ENCODE data around the gene NINJ2.

The NINJ2 gene

DNA sequence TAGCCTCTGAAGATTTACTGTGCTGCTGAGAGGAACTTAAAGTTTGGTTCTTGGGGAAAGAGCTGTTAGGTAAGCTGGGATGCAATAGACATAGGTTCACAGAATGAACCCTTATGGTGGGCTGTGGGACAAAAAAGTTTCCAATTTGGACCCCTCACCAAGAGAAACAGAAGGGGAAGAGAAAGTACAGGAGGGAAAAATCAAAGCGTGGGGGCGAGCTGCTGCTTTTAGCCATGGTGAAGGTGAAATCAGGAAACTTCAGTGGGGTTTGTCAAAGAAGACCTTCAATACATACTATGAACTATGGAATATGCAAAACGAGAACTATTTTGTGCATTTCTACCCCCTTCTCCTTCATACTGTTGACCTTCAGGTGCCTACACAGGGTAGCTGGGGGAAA is 10.6 kb upstream of the NINJ2 start:
- DNase-seq (ENCODE audit: low read depth in 2 of 2): no peak

DNA sequence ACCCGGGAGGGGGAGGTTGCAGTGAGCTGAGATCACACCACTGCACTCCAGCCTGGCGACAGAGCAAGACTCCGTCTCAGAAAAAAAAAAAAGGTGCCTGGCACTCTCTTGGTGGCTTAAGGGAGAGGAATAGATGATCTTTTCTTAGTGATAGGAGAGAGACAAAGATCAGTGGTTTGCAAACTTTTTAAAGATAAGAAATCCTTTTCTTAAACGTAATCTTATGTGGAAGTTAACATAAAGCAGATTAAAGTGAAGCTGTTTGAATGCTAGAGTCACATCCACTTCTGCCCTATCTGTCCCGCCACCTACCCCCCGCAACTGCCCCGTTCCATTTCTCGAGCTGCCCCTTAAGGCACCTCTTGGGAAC is 6.3 kb upstream of the NINJ2 start:
- no peak for DNase-seq (ENCODE audit: low read depth in 2 of 2)

DNA sequence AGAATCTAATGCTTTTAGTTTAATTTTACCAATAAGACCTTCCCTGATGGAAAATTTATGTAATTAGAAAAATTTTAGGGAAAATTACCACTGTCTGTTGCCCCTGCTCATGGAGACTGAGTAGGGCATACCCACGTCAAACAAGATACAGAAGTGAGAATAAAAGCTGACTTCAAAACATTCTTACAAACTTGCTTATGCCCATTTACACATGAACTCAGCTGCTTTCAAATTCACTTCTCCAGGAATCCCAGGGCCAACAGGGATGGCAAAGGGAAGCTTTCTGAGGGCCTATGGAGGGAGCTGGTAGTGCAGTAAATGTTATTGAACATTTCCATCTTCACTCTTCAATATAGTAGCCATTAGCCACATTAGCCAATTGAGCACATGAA is 4.8 kb upstream of the NINJ2 start:
- no peak for DNase-seq (ENCODE audit: low read depth in 2 of 2)

DNA sequence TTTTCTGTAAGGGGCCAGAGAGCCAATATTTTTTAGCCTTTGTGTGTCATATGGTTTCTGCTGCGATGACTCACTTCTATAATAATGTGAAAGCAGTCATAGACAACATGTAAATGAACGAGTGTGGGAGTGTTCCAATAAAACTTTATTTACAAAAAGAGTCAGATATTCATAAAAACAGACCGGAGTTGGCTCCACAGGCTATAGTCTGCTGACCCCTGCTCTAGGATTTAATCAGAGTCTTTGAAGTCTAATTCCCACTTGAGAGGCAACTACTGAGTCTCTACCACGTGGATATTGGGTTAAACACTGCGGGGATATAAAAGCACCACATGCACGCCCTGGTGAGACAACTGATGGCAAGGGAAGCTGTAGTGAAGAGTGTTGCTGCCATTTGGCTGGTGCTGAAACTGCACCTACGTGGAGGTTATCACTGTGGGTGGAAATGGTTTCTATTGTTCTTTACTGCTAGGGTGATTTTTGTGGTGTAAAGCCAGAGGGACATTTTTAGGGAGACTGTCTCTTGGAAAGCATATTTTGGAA is 3.6 kb upstream of the NINJ2 start:
- no peak for DNase-seq (ENCODE audit: low read depth in 2 of 2)

DNA sequence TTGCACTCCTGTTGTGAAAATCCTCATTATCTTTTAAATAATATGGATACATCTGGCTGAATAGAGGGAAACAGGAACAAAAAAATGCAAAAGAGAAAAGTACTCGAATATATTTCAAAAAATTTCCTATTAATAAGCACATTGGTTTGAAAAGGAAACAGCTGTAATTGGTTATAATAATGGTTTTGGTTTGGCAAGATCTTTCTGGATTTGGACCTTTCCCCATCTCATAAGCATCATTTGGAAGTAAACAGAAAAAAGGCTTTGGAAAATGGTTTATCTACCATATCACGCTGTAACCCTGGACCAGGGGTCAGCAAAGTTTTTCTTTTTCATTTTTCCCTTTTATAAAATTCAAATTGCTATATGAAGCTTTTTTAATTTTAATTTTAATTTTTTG is 2.8 kb upstream of the NINJ2 start:
- no peak for DNase-seq (ENCODE audit: low read depth in 2 of 2)

DNA sequence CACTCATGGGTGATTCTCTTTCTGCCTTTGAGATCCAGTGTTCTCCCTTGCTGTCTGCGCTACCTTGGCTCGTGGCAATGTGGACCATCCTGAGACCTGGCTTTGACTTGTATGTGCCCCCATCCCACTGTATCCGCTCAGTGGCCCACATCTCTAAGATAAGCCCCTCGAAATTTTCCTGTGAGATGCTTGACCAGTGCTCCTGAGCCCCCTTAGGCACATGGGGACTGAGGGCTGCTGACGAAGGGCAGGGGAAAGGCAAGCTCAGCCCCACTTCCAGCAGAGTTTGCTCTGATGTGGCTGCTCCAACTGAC is 1.5 kb upstream of the NINJ2 start:
- no peak for DNase-seq (ENCODE audit: low read depth in 2 of 2)

DNA sequence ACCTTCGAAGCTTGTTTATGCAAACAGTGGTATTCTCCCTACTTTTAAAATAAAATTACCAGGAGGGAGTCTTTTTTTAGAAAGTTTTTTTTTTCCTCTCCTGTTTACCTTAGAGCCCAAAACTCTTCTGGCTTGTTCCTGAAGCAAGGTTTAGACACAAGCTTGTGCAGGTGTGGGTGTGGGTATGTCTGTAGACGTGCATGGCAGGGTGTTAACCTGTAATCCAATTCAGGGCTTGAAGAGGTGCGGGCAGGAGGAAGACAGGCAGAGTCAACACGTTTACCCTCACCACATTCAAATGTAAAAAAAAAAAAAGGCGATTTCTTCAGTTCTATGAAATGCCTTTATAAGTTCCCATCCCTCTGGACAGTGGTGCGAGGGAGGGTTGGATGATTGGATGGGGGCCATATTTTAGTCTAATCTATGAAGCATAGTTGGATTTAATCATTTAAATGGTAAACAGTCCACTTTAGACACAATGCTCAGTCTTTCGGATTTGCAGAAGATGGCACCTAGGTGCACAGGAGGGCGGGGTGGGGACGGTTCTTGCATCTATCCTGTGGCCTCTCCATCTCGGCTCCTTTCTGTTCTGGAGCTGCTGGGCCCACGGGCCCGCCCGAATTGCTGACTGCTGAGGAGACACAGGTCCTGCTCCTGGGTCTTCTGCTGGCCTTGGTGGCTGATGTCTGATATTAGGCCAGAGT is 982 bp upstream of the NINJ2 start:
- DNase-seq (ENCODE audit: low read depth in 2 of 2): no peak

DNA sequence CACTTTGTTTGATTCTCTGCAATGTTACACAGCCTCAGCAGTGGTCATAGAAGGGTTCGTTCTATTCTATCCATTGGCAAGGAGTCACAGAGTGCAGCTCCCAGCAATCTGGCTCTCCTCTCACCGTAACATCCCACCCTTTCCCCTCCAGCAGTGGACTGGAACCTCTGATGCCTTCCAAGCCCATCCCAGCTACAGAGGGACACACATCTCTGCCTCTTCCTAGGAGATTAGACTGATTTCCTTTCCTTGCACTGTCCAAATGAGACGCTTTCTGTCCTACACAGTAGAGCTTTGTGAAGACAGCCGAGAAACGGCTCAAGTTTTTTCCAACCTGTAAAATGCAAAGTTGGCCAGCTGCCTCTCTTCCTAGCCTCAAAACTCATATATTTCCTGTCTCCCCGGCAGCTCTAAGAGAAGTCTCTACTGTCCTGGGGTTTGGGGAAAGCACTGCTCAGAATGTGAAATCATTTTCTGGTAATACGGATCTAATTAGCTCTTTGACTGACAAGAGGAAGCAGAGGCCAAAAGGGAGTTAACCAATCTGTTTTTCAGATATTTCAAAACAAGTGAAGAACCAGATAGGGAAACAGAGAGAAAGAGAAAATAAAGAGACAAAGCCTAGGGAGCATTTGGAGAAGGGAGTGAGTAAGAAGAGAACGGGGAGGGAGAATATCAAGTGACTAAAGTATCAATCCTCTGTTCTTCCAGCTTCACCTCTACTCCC is 516 bp downstream of the NINJ2 start:
- DNase-seq (ENCODE audit: low read depth in 2 of 2): no peak

DNA sequence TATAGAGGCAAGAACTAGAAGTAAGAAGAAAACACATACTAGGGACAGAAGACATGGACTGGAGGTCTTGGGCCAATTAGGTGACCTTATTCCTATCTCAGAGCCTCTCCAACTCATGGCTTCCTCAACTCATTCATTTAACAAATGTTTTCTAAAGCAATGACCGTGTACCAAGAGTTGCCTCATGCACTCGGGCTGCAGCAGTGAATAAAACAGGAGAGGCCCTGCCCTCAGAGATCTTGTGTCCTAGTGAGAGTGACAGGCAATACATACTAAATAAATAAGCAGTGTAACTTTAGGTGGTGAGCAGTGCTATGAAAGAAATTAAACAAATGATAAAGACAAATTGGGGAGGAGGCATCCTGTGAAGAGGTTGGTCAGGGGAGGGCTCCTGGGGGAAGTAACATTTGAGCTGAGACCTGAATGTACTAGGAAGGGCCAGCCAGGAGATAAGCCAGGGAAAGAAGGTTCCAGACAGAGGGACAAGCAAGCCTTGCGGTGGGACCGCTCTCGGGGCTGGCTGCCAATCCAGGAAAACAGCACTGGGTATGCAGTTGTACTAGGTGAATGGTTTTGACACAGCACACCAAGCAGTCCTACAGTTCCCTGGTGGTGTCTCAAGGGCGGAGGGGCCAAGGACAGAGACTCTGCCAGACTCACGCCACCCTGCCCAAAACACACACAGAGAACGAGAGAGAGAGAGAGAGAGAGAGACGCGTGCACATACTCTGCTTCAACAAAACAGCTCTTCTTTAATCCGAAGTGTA is 1.3 kb downstream of the NINJ2 start:
- no peak for DNase-seq (ENCODE audit: low read depth in 2 of 2)

DNA sequence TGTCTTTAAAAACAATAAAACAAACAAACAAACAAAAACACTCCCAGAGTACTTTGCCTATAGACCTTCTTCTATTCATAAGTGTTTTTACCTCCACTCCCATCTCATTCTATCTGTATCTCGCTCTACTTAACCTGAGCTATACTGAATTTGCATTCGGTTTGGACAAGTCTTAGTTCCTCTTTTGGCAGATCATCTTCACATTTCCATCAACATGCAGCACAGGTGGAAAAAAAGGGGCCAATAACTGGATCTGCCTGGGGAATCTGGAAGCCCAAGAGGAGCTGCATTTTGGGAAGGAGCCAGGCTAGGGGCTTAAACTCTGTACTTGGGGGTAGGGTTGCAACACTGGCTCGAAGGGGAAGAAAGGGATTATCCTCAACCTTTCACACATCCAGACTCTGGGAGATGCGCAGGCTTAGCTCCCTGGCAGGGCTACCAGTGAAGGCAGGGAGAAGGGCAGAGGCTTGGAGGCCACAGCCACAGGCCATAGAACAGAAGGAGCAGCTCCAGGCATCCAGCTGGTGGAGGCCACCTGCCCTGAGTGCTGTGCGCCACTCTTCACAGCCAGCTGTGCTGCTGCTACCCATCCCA is 4.1 kb downstream of the NINJ2 start:
- no peak for DNase-seq (ENCODE audit: low read depth in 2 of 2)

DNA sequence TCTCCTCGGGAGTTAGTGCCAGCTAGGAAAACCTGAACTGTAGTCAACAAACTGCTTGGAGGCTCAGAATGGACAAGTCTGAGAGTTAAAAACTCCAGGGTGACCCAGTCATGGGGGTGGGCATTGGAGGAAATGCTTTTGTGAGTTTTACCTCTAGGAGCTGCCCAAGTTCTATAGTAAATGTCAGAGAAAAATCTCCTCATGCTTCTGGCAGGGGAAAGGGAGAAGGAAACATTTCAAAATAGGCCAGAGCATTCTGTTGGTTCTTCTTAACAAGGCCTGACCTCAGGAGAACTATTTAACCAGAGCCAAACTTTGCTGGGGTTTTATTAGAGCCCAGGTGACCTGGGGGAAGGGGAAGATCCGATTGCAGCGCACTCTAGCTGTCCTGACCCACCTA is 12.3 kb downstream of the NINJ2 start:
- no peak for DNase-seq (ENCODE audit: low read depth in 2 of 2)

DNA sequence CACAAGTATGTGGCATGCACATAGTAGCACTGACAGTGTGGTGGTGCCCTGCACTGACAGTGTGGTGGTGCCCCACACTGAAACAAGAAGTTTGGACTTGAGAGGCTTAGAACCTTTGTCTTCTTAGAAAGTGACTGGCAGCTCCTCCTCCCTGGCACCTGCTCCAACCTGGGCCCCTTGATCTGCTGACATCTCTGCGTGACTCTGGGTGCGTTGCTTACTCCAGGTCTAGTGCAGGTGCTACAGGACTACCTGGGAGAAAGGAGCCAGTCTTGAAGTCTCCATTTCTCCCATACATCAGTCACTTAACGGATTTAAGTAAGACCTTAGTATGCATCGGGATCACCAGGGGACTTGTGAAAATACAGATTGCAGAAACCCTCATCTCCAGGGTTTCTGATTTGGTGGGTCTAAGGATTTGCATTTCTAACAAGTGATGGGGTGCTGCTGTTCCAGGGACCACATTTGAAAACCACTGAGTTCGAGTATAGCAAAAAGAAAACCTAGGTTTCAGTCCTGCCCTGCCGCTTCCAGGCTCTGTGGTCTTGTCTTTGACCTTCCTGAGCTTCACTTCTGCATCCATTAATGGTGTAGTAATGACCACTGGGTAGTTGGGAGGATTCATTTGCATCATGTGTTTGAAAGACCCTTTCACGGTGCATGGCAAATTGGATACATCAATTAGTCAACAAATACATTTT is 15.7 kb downstream of the NINJ2 start:
- DNase-seq (ENCODE audit: low read depth in 2 of 2): no peak

DNA sequence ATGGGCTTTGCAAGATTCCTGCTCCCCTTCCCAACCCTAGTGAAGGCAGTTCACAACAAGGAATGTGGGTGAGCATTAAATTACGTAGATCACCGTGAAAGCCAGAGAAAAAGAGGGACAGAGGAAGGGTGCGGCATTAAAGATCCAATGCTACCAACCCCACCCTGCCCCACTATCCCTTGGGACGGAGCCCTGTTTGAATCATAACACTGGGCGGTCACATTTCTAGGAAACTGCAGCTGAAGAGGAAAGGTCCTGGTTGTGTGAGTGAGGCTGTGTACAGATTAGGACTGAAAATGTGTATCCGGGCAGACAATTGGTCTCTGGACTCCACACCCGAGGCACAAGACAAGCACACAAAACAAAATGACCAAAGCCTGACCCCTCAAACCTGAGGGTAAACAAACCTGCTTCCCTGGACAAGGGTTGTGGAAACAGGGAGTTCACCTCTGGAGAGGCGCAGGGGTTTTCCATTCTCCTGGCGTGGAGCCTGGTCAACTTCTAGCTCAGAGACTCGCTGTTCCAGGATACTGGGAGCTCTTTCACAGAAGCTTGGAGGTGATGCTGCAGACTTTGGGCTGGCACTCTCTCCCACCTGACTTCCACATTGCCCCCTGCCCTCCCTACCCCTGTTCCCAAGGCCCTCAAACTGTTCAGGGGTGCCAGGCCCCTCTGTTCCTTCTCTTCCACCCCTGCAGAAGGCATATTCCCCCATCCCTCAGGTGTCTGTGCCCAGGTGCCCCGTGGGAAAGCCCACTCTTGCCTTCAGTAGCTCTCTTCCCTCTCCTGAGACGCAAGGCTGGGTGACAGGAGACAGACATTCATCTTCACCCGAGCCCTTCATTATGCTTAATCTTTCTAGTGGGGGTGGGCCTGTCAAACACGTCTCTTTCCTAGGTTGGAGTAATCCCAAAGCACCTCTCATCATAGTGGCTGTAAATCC is 16.5 kb downstream of the NINJ2 start:
- no peak for DNase-seq (ENCODE audit: low read depth in 2 of 2)

DNA sequence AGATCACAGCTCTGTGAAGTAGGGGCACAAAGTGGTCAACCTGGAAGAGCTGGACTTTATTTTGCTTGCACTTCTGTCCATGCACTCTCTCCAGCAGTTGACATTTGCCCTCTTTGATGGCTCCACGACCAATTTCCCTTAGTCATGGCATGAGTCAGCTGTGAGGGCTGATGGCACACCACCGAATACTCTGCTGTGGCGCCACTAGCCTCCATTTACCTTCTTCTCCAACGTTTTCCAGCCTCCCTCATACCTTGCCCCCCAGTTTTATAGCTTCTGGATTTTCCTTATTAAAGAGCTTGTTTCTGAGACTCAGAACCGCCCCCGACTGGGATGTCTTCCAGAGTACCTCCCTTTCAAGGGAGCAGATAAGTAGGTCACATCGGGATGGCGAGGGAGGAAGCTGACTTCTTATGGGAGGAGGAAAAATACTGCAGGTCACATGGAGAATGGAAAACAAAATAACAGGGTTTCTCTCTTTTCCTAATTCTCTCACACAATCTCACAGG is 17.6 kb downstream of the NINJ2 start:
- DNase-seq (ENCODE audit: low read depth in 2 of 2): no peak

DNA sequence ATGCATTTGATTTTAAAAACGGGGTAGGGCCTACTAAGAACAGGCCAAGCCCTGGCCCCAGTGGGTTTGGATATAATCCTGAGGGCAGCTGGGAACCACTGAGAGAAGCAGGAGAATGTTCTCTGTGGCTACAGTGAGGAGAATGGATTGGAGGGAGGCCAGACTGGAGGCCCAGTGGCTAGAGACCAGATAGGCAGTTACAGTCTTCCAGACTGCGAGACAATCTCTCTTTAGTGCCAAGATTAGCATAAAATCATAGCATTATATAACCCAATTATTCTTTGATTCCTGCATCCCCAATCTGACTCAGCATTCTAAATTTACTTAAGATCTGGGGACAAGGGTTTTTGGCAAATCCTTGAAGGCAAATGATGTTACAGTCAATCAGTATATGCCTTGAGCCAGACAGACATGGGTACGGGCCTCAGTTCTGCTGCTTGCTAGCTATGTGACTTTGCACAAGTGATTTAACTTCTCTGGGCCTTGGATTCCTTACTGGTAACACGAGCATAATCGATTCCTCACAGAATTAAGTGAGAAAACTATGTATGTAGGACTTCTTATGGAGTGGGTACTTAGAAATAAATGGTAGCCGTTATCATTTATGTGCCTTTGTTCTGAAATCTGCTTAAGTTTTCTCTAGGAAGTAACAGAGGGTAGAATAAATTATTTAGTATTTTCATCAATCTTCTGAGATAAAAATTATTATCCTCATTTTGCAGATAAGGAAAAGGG is 18.3 kb downstream of the NINJ2 start:
- DNase-seq (ENCODE audit: low read depth in 2 of 2): no peak

DNA sequence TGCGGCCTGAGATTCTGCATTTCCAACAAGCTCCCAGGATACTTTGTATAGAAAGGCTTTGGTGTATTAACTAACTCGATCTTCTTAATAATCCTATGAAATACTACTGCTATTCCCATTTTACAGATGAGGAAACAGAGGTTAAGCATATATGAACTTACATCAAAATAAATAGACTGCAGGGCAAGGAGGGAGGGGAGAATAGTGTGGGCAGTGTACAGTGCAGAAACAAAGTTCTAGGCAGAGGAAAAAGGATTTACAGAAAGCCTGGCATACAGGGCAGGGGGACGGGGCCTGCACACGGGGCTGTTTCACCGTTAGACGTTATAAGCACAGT is 19.0 kb downstream of the NINJ2 start:
- no peak for DNase-seq (ENCODE audit: low read depth in 2 of 2)

DNA sequence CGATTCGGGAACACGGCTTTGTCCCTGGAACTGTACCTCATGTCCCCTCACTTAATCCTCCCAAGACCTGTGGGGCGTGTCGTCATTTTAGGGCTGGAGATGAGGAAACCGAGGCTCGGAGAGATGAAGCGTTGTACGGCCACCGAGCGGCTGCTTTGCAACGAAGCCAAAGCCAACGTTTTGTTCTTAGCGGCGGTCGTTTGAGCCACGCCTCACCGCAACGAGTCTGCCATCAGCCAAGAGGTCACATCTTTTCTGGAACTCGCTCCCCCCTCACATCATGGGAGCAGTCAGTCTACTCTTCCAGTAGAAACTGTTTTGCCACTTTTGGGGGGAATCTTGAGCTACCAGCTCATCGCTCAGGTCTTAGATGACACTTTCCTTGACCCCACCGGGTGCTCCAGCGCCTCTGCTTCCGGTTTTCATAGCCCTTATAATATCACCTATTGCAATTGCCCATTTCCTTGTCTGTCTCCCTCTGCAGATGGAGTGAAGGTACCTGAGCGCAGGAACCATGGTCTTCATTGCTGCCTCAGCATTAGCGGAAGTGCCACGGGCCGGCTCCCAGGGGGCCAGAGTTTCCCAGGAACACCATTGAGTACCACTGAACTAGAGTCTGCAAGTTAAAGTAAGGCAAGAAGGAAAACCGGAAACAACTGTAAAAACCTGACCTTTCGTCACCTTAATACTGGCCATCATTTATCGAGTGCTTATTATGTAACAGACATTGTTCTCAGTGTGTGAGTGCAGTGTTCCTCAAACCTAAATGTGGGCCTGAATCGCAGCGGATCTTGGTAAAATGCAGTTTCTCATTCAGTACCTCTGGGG is 19.6 kb downstream of the NINJ2 start:
- DNase-seq (ENCODE audit: low read depth in 2 of 2): peak in 1 of 2 donors; percentile 7

DNA sequence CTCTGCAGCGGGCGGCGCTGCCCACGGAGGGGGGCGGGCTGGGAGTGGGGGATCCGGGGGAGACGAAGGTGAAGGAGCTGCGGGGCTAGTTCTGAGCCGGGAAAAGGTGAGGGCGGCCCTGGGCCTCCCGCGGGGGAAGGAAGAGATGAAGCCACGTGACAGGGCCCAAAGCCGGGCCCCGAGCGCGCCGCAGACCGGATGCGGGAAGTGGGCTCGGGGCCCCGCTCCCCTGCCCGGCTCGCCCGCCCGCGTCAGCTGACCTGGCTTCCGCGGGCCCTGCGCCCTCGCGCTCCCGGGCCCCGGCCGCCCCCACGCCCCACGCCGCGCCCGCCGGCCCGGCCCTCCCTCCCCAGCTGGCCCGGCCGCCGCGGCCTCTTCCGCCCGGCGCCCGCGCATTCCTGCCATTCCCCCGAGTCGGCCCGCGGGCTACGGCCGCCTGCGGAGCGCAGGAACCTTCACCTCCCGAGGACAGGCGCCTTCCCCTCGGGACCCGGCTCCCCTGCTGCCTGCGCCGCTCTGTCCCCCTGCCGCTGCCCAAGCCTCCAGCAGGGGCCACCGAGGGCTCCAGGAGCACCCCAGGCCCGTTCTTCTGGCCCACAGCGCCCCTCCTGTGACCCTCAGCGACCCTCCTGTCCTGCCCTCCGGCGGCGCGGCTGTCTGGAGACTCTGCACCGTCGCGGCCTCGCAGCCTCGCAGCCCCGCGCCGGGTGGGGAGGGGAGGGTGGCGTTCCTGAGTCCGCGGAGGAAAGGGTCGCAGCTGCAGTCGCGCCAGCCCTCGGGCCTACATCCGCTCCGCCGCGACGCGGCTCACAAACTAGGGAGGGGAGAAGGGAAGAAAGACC is 20.4 kb downstream of the NINJ2 start:
- DNase-seq (ENCODE audit: low read depth in 2 of 2): peak; percentile 35 to 76

Measured in stimulated activated CD8-positive, alpha-beta memory T cell treated with anti-CD3 and anti-CD28 coated beads, Interleukin-7, amount 100 ng/mL, for 4 hours (primary cell).